ENCODE results near the gene METTL13. TPM values are rescaled to one million over a fixed set of nuclear protein-coding genes. Genes with fewer than 3 reads are reported as not detected.
A peak's percentile ranks its signal among the peaks of the same experiment; 100 is the strongest.

METTL13 gene
- polyA plus RNA-seq, 2 of the 4 experiments (the other 2 are of a cell fraction) = 53.7 to 54.0 TPM

GRCh38 chr1:171742577-171742922 is 38.9 kb upstream of the METTL13 start:
- Histone ChIP-seq H3K27ac (peak overlapping the region; percentile 87 to 94), H3K4me1 (peaks cover 23% of the 10 kb centered on the region; the same call in 2 of the 3 replicates), H3K9me3 (no peaks in the 10 kb centered on the region), H3K4me2 (peak overlapping the region; percentile 86), H3K4me3 (peak overlapping the region; percentile 82)
- ChIA-PET CTCF (interaction anchor here (1.0 to 3.7 kb wide), 4 partner anchors 17 to 242 kb away, joined by 3 to 16 read pairs (median 3); no protein-coding TSS in a partner anchor), POLR2A (interaction anchor here (4.3 kb wide), 1 partner anchor 39 kb away, joined by 27 read pairs; the partner anchor contains the start of gene METTL13)
- TF ChIP-seq HOXA7 (CRISPR knock-in tag; IDR thresholded peaks at IDR 0.05) (peak; percentile 43; the same call in 1 of the 2 replicates), RARB (CRISPR knock-in tag; IDR thresholded peaks at IDR 0.05) (no peak)
- WGBS (ENCODE audit: missing lambda C conversion rate) = under 1% methylated on average over 14 of the region's 14 CpGs
- peak in 1 of 2 experiments; percentile 15 for DNase-seq (ENCODE audit: low read depth in 1 of 2, low spot score in 1 of 2)
- no peak for FAIRE-seq
- peak; percentile 57 to 71; a peak in 5 of 6 replicates for ATAC-seq

- H3K4me1 ChIP-seq = peaks cover 23% of the 10 kb centered on the region; the same call in 2 of the 3 replicates
- ChIA-PET CTCF (interaction anchor here (1.0 to 3.7 kb wide), 5 partner anchors 12 to 258 kb away, joined by 3 to 16 read pairs (median 3); partner anchors contain the start of gene PRRC2C), POLR2A (interaction anchor here (4.3 kb wide), 1 partner anchor 38 kb away, joined by 27 read pairs; the partner anchor contains the start of gene METTL13)
- WGBS (ENCODE audit: missing lambda C conversion rate) = 64% methylated on average over 8 of the region's 8 CpGs
- TF ChIP-seq GATA3 (IDR thresholded peaks at IDR 0.05; ENCODE audit: borderline replicate concordance) = no peak
- no peak for TF ChIP-seq JUNB (IDR thresholded peaks at IDR 0.05)
- TF ChIP-seq ELK1 (IDR thresholded peaks at IDR 0.05; ENCODE audit: low read depth, low read length) = no peak
- no peak for TF ChIP-seq HEYL (CRISPR knock-in tag; IDR thresholded peaks at IDR 0.05)
- no peak for TF ChIP-seq RARB (CRISPR knock-in tag; IDR thresholded peaks at IDR 0.05)
- no peak for TF ChIP-seq PHF8 (IDR thresholded peaks at IDR 0.05; ENCODE audit: borderline replicate concordance, low read depth)
- no peak for TF ChIP-seq SMC3 (IDR thresholded peaks at IDR 0.05)
- no peak for TF ChIP-seq MAZ (IDR thresholded peaks at IDR 0.05; ENCODE audit: borderline replicate concordance, low read depth, low read length)
- no peak for TF ChIP-seq USF2 (IDR thresholded peaks at IDR 0.05)
- TF ChIP-seq TP53 (CRISPR knock-in tag; IDR thresholded peaks at IDR 0.05) = no peak
- no peak for TF ChIP-seq E2F6 (IDR thresholded peaks at IDR 0.05; ENCODE audit: borderline replicate concordance, low read depth)
- TF ChIP-seq TFCP2L1 (CRISPR knock-in tag; IDR thresholded peaks at IDR 0.05) = no peak
- TF ChIP-seq RCOR1 (IDR thresholded peaks at IDR 0.05; ENCODE audit: low read depth, low read length) = no peak
- no peak for TF ChIP-seq ZNF302 (CRISPR knock-in tag; IDR thresholded peaks at IDR 0.05)
- no peak for TF ChIP-seq ATOH8 (CRISPR knock-in tag; IDR thresholded peaks at IDR 0.05; ENCODE audit: low read depth)
- TF ChIP-seq HMGXB4 (CRISPR knock-in tag; IDR thresholded peaks at IDR 0.05; ENCODE audit: borderline replicate concordance) = no peak
- TF ChIP-seq NR3C1 (IDR thresholded peaks at IDR 0.05) = no peak
- no peak for TF ChIP-seq BHLHE40 (IDR thresholded peaks at IDR 0.05; ENCODE audit: low read depth, low read length)
- FAIRE-seq (no peak), DNase-seq (ENCODE audit: low read depth in 1 of 2, low spot score in 1 of 2) (no peak), ATAC-seq (no peak)
- no peaks in the 10 kb centered on the region for H3K9me3 ChIP-seq
- peak overlapping the region; percentile 82 for H3K4me3 ChIP-seq
- H3K4me2 ChIP-seq = peak overlapping the region; percentile 86
- H3K27ac ChIP-seq = peak overlapping the region; percentile 87 to 94
These were observed 38.2 kb upstream of the METTL13 start for GRCh38 chr1:171743081-171743870.
